ENCODE results near the gene PPOX. TPM values are rescaled to one million over a fixed set of nuclear protein-coding genes. Genes with fewer than 3 reads are reported as not detected.

PPOX gene
- total RNA-seq, 2 donors from 2014 or later = 8.3 to 9.6 TPM

GRCh38 chr1:161200992-161201835 is 35.0 kb downstream of the PPOX start:
- Histone ChIP-seq H3K27ac (peak overlapping the region; percentile 93 to 99), H3K4me1 (peaks cover 0 to 90% of the 10 kb centered on the region in 2 donors), H3K4me3 (peak overlapping the region; percentile 42 to 82), H3K36me3 (peaks cover 6% of the 10 kb centered on the region), H3K27me3 (no peaks in the 10 kb centered on the region), H3K9me3 (no peaks in the 10 kb centered on the region)
- peak; percentile 89 for DNase-seq (ENCODE audit: low spot score)
- no peak for TF ChIP-seq CTCF (IDR thresholded peaks at IDR 0.05)

DNA sequence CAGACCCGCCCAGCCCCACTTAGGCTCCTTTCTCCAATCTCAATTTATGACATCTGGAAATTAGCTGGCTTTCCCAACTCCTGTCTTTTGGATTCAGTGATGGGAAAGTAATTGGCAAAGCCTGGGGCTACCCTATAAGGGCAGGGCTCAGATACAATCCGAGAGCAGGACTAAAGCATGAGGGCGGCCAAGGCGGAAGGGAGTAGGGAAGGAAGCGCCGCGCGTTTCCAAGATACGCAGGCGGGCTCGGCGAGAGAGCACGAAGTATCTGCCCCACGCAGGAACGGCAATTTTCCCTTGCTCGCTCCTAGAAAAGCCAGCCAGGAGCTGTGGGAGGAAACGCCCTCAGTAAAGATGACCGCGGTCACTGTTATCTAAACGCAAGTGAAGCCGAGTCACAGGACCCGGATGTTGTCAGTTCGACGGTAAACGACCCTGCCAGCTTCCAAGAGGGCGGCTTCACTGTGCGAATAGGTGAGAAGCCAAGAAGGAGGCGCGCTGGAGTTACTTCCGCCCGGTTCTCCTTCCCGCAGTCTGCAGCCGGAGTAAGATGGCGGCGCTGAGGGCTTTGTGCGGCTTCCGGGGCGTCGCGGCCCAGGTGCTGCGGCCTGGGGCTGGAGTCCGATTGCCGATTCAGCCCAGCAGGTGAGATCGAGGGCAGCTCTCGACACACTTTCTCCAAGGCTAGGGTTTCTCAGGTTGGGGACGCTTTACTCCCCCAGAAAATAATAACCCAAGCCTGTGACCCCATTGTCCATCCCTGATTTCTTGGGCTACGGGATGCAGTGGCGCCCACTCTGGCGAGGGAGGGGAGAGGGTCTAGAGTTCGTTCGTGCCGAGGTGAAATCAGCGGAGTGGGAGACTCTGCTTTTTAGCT is 35.8 kb downstream of the PPOX start, which contains the start of gene NDUFS2:
TSS of gene NDUFS2 (plus strand) at position 532 of the 877 bp plus-strand sequence. CDS start at position 551, 19 bp downstream.
- peak within 1 kb of the TSS; percentile 71 to 82 for H3K4me3 ChIP-seq
- no peaks in the 10 kb centered on the region for H3K9me3 ChIP-seq
- peak within 1 kb of the TSS; percentile 93 to 99 for H3K27ac ChIP-seq
- DNase-seq (ENCODE audit: low spot score) = peak; percentile 99
- TF ChIP-seq CTCF (IDR thresholded peaks at IDR 0.05) = no peak
- no peaks in the 10 kb centered on the region for H3K27me3 ChIP-seq
- H3K4me1 ChIP-seq = peaks cover 0 to 91% of the 10 kb centered on the region in 2 donors
- H3K36me3 ChIP-seq = peaks cover 10% of the 10 kb centered on the region

DNA sequence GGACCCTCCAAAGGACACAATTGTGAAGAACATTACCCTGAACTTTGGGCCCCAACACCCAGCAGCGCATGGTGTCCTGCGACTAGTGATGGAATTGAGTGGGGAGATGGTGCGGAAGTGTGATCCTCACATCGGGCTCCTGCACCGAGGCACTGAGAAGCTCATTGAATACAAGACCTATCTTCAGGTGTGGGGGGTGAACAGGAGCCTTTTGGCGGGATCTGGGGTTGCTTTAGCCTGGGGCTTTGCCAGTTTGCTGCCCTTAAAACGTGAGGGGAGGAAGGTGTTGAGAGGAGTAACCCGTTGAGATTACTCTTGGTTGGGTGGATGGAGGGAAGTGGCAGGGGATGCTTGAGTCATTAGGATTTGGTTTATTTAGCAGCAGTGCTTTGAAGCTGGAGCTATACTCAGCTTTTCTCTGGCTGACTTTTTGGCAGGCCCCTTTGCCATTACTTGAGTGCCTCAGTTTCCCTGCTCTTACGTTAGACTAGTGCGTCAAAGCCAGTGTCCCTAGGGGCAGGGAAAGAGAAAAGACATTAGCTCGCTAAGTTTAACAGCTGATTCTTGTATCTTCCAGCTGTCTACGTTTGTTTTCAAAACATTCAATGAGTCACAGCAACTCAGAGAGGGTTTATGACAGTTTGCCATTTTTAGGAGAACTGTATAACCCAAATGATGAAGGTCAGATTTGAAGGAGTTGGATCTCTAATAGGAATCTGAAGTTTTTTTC is 40.4 kb downstream of the PPOX start:
- no peak for TF ChIP-seq CTCF (IDR thresholded peaks at IDR 0.05)
- Histone ChIP-seq H3K36me3 (peaks cover 51% of the 10 kb centered on the region), H3K27ac (peak overlapping the region; percentile 90 to 99), H3K9me3 (no peaks in the 10 kb centered on the region), H3K27me3 (no peaks in the 10 kb centered on the region), H3K4me1 (peaks cover 0 to 76% of the 10 kb centered on the region in 2 donors), H3K4me3 (no peak overlapping the region)
- DNase-seq (ENCODE audit: low spot score) = peak; percentile 83

DNA sequence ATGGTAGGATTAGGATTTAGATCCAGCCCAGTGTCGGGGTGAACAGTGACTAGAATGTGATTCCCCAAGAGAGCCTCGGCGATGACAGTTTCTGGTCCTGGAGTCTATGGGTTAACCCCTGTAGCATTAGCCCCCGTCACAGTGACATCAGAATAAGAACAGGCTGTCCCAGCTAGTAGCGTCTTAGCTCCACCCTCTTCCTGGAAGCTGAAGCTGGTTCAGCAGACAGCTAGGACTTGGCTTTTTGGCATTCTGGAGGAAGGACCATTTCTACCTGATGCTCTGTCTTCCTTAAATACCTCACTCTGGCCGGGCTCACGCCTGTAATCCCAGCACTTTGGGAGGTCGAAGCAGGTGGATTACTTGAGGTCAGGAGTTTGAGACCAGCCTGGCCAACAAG is 40.9 kb downstream of the PPOX start:
- peaks cover 0 to 74% of the 10 kb centered on the region in 2 donors for H3K4me1 ChIP-seq

More for the DNA sequence above, 40.9 kb downstream of the PPOX start:
- TF ChIP-seq CTCF (IDR thresholded peaks at IDR 0.05) = no peak
- Histone ChIP-seq H3K9me3 (no peaks in the 10 kb centered on the region), H3K27me3 (no peaks in the 10 kb centered on the region), H3K27ac (peak overlapping the region; percentile 90 to 99), H3K36me3 (peaks cover 57% of the 10 kb centered on the region), H3K4me3 (peak overlapping the region; percentile 2 to 8)
- peak; percentile 94 for DNase-seq (ENCODE audit: low spot score)

All from right atrium auricular region (tissue), 2 donors.